HG03064 (cell line): ENCODE data around the gene YPEL1.
"Not testable (repeated sequence)": the region's sequence is repeated elsewhere in the genome, so short reads cannot be mapped to it uniquely, and the experiment has no call there.

Experiments used
- ATAC-seq: cut with Tn5 transposase; IDR thresholded peaks from one replicate; pipeline ENCODE4 v1.9.1; 2021; ENCODE audit warnings: low read depth; ENCODE audit not compliant: unreplicated experiment

YPEL1 gene

DNA sequence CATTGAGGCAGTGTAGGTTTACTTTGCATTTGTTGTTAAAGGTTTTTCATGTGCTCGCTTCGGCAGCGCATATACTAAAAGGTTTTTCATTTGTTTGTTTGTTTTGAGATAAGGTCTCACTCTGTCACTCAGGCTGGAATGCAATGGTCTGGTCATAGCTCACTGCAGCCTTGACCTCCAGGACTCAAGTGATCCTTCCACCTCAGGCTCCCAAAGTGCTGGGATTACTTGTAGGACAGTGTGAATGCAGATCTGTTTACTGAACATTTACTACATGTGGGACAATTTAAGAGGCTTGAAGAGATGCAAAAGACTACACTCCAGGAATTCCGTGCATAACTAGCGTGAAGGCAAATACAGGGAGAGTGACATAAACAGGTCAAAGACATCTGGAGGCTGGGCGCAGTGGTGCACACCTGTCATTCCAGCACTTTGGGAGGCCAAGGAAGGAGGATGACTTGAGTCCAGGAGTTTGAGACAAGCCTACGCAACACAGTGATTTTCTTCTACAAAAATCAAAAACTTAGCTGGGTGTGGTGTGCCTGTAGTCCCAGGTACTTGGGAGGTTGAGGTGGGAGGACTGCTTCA is 34.1 kb downstream of the YPEL1 start:
- ATAC-seq: no peak

DNA sequence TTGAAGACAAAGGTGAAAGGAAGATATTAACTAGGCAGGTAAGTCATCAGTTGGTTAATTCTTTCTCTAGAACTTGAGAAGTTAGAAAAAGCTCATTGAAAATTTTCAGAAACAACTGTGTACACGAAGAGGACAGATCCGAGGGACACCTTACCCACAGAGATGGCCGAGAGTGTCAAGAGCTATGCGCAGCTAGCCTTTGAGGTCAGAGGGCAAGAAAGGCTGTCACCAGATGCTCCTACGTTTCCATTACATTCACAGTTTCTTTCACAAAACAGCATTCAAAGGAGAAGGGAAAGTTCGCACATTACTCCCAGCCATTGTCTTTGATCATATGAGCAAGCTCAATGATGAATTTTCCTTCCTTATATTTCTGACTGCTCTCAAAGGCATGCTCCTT is 34.8 kb downstream of the YPEL1 start:
- ATAC-seq: no peak

DNA sequence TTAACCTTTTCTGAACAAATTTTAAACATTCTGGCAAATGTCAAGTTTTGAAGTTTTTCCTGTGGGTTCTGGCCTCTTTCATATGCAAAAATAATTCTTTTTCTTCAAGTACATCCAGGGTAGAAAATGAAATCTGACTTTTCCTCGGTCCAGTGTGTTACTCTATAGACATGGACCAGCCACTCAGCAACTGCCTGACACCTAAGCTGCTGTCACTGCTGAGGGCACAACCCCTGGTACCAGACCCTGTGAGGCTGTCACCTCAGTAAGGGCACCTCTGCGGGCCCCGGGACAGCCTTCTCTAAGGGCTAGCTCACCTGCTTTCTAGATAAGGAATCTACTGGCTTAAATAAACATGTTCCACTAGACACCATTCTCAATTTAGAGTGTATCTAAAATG is 36.0 kb downstream of the YPEL1 start:
- no peak for ATAC-seq

DNA sequence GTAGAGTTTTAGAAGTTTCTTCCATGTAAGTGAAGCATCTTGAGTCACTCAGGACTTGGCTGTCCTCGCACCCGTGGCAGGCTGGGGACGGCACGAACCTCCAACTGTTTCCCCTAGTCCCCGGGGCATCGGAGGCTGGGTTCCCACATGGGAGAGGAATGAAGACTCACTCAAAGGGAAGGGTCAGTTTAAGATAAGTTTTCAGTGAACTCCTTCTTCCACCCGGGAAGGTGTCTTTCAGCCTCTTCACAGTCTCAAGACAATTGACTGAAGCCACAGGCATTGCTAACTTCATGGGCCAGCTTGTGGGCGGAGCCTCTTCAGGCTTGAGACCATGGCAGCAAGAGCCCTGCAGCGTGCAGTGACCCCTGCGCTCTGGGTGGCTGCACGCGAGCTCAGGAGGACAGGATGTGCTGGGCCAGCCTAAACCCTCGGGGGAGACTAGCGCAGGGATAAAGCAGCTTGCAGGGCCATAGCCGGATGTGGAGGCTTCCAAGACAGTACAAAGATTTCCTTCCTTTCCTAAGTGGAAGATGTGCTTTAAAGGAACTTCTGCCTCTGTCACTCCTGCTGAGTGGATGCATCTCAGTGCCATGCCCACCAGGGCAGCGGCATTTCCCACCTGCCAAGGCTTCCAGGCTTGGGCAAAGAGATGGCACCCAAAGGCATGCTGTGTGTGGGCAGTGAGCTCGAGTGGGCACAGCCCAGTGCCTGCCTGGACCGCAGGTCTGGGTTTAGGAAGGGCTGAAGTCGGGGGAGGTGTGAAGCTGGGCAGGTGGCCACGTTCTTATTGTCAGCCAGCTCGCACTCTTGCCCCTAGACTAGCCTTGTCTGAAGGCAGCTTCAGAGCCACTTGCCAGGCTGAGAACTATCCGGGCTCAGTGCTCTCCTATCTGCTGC is 36.9 kb downstream of the YPEL1 start:
- no peak for ATAC-seq

DNA sequence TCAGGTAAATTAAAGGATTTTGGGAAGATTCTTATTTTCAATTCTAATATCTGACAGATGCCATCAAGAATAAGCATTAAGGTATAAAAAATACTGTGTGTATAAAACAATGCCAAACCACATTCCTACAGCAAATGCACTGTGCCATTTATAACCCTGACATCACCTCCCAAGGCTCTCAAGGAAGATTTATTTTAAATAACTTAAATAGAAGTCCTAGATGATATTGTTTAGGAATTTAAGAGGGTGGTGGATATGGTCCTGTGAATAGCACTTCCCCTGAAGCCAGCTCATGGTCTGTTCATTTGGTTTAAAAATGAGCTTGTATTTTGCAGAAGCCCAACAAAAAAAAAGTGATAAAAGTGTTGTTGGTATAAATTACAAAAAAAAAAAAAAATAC is 37.7 kb downstream of the YPEL1 start:
- no peak for ATAC-seq

DNA sequence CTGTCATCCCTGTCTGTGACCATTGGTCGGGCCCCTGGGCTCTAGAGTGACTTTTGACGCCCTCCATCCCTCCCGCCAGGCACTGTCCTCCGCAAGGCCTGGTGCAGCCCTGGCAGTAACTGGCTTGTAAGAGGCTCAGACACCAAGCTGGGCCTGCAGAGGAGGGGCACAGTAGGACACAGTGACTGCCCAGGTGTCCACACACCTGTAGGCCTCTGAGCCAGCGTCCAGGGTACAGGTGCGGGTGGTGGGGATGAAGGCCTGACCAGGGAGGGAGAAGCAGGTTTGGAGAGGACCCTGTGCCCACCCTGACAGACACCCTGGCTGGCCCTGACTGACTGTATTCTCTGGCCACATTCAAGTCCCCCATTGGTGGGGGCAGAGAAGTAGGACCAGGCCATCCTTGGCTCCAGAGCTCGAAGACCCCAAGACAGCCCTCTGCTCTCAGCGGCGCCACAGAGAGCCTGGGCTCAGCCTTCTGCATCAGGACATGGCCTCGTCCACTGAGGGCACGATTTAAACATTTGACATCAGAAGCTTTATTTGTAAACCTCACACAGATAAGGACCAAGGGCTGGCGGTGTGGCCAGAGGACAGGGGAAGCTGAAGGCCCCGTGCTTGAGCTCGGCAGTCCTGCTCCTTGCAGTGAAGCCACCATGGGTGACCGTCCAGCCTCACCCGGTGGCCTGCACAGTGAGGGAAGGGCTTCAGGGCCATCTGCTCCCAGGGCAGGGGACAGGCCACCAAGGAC is 38.4 kb downstream of the YPEL1 start:
- ATAC-seq: no peak

DNA sequence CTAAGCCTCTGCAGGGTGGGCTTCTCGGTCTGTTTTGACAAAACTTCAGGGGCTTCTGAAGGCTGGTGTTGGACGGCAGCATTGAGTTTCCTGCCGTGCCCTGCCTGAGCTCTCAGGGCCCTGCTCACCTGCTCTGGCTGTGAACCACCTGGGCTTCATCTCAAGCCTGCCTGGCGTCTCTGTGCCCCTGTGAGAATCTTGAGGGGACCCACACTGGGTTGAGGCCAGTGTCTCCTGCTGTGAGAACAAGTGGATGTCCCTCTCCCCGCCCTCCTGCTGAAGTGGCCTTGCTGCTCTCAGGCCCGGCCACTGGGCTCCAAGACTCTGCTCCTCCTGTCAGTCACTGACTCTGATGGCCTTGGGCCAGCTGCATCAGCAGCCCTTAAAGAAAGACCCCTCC is 39.5 kb downstream of the YPEL1 start:
- no peak for ATAC-seq

DNA sequence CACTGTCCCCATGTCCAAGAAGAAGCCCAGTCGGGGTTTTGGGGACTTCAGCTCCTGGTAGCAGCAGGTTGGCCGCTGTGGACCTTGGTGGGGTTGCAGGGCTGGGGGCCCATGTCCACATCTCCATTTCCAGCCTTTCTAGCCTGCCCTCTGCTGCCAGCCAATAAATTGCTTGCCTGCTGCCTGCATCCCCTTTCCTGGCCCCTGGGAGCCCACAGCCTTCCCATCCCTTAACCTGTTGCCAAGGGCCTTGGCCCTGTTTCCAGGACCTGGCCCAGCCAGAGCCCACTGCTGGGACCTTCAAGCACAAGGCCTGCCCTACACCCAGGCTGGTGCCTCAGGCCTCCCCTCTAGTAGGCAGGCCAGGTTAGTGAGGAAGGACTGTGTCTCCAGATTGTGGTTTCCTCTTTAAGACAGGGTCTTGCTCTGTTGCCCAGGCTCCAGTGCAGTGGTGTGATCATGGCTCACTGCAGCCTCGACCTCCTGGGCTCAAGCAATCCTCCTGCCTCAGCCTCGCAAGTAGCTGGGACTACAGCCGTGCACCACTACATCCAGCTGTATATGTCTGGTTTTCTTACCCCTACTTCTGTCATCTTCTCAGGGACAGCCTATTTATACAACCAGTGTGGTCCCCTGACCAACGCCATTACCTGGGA is 40.0 kb downstream of the YPEL1 start:
- ATAC-seq: no peak

DNA sequence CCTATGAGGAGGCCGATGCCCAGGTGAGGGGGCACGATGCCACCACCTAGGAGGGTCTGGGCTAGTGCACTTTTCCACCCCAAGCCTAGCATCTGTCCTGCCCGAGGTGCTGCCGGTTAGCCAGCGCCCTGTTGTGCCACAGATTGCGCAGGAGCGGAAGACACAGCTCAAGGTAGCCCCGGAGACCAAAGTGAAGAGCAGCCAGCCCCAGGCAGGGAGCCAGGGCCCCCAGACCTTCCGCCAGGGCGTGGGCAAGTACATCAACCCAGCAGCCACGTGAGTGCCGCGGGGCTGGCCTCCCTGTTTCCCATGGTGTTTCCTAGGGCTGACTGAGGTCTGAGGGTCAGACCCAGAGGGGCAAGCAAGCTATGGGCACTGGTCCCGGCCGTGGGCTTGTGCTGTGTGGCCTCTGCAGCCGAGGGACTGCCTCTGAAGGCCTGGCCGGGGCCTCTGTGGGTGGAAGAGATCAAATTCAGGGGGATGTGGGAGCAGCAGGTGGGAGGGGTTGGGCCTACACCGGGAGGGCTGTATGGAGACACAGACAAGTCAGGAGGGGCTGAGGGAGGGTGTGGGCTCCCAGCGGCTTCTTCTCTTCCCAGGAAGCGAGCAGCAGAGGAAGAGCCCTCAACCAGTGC is 40.7 kb downstream of the YPEL1 start:
- ATAC-seq: no peak

DNA sequence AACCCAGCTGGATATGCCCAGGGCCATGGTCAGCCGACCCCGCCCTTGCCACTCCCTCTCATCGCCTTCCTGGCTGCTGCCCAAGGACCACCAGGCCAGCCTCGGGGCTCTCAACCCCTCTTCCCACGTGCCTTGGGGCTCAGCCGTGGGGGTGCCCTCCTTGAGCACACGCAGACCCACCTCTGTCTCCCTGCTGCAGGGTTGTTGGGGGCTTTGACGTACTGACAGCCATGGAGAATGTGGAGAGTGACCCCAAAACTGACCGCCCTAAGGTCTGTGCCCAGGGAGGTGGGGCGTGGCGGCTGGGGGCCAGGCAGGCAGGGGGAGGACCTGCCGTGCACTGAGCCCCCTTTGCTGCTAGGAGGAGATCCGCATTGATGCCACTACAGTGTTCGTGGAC is 41.2 kb downstream of the YPEL1 start:
- ATAC-seq: no peak

DNA sequence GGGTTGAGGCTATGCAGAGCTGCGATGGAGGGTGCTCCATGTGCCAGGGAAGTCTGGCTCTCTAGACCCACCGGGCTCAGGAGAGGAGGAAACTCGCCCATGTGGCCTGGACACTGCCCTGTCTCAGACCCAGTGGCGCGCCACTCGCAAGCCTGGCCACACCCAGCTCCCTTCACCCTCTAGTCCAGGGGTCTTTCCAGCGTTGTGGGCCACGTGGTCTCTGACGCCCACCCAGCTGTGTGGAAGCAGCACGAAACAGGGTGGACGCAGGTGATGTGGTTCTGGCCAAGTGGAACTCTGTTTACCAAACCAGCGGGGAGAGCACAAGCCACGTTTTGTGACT is 41.6 kb downstream of the YPEL1 start:
- ATAC-seq: no peak

DNA sequence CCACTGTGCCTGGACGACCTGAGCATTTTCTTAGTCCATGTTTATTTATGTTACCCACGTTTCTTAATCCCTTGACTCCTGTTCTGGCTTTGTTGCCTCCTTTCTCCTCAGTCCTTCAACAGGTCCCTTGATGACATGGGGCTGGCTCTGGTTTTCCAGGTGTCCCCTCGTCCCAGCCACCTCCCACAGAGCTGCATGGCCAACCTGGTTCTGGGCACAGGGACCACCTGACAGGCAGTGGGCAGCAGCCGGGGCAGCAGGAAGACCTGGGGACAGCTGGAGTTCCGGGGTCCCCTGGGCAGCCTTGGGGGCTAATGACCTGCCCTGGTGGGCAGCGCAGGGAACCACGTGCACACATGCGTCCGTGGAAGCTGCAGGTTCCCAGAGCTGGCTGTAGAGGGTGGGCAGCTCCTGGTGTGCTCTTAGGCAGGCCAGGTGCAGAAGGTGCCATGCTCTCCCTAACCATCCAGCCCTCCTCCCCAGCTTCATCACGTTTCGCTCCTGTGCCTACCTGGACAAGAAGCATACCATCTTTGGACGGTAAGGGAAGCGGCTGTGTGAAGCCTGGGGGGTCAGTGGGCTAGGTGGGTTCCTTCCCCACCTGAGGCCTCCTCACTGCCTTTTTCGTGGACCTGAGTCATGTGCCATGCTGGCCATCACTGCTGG is 42.1 kb downstream of the YPEL1 start:
- no peak for ATAC-seq

DNA sequence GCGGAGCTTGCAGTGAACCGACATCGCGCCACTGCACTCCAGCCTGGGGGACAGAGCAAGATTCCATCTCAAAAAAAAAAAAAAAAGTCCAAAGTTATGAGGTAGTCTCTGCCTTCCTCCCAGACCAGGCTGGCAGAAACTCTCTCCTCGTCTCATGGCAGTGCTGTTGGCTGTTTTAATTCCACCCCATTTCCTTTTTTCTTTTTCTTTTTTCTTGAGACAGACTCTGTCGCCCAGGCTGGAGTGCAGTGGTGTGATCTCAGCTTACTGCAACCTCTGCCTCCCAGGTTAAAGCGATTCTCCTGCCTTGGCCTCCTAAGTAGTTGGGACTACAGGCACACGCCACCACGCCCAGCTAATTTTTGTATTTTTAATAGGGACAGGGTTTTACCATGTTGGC is 42.7 kb downstream of the YPEL1 start:
- ATAC-seq: not testable (repeated sequence)

DNA sequence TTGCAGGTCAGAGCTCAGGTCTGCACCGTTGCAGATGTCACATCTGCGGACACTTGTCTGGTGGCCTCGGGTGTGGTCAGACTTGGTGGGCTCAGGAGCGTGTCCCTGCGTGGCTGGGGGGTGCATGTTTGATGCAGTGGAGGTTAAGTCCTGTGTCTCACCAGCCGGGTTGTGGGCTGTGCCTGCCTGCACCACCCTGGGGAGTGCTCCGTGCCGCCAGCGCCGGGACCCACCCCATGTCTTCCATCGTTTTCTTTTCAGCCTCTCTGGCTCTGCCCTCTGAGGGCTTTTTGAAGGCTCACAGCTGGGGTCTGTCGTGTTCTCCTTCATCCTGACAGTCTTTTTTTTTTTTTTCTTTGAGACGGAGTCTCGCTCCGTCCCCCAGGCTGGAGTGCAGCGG is 43.8 kb downstream of the YPEL1 start:
- ATAC-seq: no peak

DNA sequence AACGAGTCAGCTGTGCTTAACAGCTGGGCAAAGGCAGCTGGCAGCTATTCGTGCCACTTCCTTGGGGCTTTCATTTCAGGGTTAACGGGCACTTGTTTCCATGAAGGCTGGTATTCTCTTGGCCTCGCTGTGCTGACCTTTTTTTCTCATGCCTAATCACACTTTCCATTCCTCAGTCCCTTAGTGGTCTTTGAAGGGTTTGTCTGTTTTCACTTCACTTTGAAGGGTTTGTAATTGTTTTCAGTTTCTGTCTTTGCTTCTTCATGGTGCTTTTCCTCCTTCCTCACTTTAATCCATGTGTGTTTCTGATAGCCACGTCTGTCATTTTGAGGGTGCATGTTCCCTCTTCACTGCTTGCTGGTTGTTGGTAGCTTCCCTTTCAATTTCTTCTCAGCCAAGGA is 45.2 kb downstream of the YPEL1 start:
- no peak for ATAC-seq

DNA sequence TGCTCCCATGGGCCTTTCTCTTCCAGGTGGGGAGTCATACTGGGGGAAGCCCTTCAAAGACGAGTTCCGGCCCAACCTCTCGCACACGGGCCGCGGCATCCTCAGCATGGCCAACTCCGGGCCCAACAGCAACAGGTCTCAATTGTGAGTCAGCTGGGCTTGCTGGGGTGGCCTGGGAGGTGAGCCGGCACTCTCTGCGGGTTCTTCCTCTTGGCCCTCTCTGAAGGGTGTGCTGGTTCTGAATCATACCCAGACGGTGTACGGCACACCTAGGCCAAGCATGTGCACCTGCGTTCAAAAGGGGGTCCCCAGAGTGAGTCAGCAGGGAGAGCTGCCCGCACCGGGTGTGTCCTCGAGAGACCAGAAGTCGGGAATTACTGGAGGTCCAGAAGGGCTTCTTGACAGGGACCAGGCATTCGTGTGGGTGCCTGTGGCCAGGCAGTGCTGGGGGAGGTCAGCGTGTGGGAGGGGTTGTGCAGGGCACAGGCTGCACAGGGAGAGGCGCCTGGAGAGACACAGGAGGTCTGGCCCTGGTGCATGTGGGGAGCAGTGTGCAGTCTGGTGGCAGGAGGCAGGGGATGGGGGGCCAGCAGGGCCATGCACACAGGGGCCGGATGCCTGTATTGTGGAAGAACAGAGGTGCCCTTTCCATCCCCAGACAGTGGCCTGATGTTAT is 46.8 kb downstream of the YPEL1 start:
- ATAC-seq: no peak

DNA sequence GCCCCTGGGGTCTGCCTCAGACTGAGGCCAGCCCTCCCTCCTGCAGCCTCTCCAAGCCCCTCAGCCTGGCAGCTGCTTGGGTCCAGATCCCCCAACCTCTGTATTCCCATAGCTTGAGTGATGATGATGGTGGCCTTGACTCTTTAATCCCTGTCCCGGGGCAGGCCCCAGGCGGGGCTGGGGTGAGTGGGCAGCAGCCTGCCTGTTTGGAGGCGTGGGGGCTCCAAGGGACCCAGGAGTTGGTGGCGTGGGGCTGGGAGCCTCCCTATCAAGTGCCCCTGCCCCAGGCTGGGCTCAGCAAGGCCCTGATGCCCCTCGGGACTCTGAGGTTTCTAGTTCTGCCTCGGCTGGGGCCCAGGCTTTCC is 47.3 kb downstream of the YPEL1 start:
- ATAC-seq: no peak

DNA sequence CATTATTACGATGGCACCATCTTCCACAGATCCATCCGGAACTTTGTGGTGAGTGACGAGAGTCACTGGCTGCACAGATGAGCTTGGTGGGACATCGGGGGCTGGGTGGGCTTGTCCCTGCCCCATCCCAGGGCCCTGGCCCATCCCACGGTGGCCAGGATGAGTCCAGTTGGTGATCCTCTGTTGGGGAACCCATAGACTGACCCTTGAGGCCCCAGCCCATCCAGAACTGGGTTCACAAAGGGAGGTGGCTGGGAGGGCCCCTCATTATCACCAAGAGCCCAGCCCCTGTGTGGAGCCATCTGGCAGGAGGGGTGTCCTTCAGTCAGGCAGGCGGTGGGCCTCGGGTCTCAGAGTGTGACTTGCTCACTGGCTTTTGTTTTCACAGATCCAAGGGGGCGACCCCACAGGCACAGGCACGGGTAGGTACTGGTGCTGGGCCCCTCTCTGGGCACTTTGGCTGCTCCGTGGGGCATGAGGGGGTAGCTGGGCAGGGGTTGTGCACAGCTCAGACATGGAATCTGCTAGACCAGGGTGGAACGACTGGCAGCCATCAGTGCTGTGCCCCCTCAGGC is 47.8 kb downstream of the YPEL1 start:
- ATAC-seq: no peak

DNA sequence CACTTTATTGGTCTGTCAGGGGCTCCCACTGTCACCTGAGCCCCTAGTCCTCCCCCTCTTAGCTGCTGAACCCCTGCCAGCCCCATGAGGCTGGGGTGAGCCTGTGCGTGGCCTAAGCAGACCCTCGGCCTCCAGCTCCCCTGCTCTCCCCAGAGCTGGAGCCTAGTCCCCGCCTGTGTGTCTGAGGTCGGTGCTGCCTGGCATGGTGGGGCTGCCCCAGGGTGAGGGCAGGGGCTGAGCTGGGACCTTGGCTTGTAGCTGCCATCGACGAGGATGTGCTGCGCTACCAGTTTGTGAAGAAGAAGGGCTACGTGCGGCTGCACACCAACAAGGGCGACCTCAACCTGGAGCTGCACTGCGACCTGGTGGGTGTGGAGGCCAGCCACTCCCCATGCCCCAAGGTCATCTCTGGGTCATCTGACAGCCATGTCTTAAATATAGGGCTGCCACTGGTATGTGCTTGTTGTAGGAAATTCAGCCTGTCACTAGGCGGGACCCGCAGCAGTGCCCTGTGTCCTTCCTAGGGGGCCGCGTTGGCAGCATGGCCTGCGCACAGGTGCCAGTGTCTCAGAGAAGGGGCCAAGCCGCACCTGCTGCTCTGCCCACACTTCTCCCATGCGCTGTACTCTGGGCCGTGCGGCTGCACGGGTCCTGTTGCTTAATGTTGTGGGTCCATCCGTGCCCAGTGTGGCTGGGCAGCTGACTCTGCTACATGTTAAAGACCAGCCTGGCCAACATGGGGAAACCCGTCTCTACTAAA is 48.8 kb downstream of the YPEL1 start:
- no peak for ATAC-seq
